HG02943 (cell line): ENCODE data around the gene ACBD7.

Experiments used
- ATAC-seq: cut with Tn5 transposase; IDR thresholded peaks from one replicate; pipeline ENCODE4 v1.9.1; 2021; ENCODE audit warnings: mild to moderate bottlenecking, low read depth, moderate library complexity; ENCODE audit not compliant: unreplicated experiment

Gene ACBD7

GRCh38 chr10:15027741-15028140, 60.8 kb downstream of the ACBD7 start:
- no peak for ATAC-seq
